WTC11 (cell line): ENCODE results near the gene BNIPL.

Experiments used
- CTCF ChIP-seq: fragments of 200-600 bp; IDR thresholded peaks from 2 replicates; pipeline ENCODE4 v1.8.0; 2022; ENCODE audit warnings: antibody characterized with exemption
- MXD4 ChIP-seq: fragments of 250-450 bp; sonication (Bioruptor Pico); IDR thresholded peaks from 2 replicates; pipeline ENCODE4 v1.8.0; 2021; ENCODE audit warnings: mild to moderate bottlenecking, moderate library complexity, borderline replicate concordance
- NFATC4 ChIP-seq: fragments of 250-450 bp; sonication (Bioruptor Pico); IDR thresholded peaks from 2 replicates; pipeline ENCODE4 v1.9.0; 2021; ENCODE audit warnings: mild to moderate bottlenecking
- TCF7 ChIP-seq: sonication (generic); formaldehyde crosslinking; IDR thresholded peaks from 2 replicates; pipeline ENCODE4 v1.8.0; 2022; ENCODE audit warnings: mild to moderate bottlenecking, low read depth, missing genetic modification reagents, moderate library complexity

GRCh38 chr1:151012684-151013471 lies 23.5 kb upstream of the BNIPL start:
- TF ChIP-seq TCF7 (CRISPR knock-in tag): no peak
- no peak for TF ChIP-seq NFATC4
- no peak for TF ChIP-seq CTCF
- TF ChIP-seq MXD4 (CRISPR knock-in tag): no peak
